HepG2 (cell line): ENCODE measurements around the gene MBLAC1. TPM values are rescaled to one million over a fixed set of nuclear protein-coding genes. Genes with fewer than 3 reads are reported as not detected.

Experiments used
- ARNT ChIP-seq: fragments of 450-650 bp; IDR thresholded peaks from 2 replicates; pipeline ENCODE4 v1.6.1; 2017
- CEBPB ChIP-seq: IDR thresholded peaks from 2 replicates; pipeline ENCODE4 v1.6.1; 2011; ENCODE audit warnings: low read depth, low read length, improper control_type of control experiment, borderline replicate concordance
- CEBPG ChIP-seq: IDR thresholded peaks from 2 replicates; pipeline ENCODE4 v1.6.1; 2016
- ELF3 ChIP-seq: IDR thresholded peaks from 2 replicates; pipeline ENCODE4 v1.6.1; 2016; ENCODE audit warnings: missing genetic modification reagents, missing compliant biosample characterization
- FOXJ3 ChIP-seq: sonication (generic); formaldehyde crosslinking; IDR thresholded peaks from 2 replicates; pipeline ENCODE4 v1.4.0; 2020; ENCODE audit warnings: missing genetic modification reagents, mild to moderate bottlenecking, borderline replicate concordance
- HNRNPK ChIP-seq: fragments of 200-400 bp; formaldehyde crosslinking; IDR thresholded peaks from 2 replicates; pipeline ENCODE4 v1.6.1; 2018; ENCODE audit warnings: low read length, low read depth, moderate library complexity, mild to moderate bottlenecking; ENCODE audit not compliant: poor library complexity, severe bottlenecking
- KMT2A ChIP-seq: sonication (generic); formaldehyde crosslinking; IDR thresholded peaks from 2 replicates; pipeline ENCODE4 v1.4.0; 2020; ENCODE audit warnings: missing genetic modification reagents
- MTA3 ChIP-seq: sonication (generic); formaldehyde crosslinking; IDR thresholded peaks from 2 replicates; pipeline ENCODE4 v1.4.0; 2020; ENCODE audit warnings: missing genetic modification reagents
- PAF1 ChIP-seq: IDR thresholded peaks from 2 replicates; pipeline ENCODE4 v1.6.1; 2016; ENCODE audit warnings: missing genetic modification reagents, missing compliant biosample characterization
- RFXAP ChIP-seq: sonication (generic); formaldehyde crosslinking; IDR thresholded peaks from 2 replicates; pipeline ENCODE4 v1.4.0; 2020; ENCODE audit warnings: missing genetic modification reagents, borderline replicate concordance
- SETDB1 ChIP-seq: sonication (generic); formaldehyde crosslinking; IDR thresholded peaks from 2 replicates; pipeline ENCODE4 v1.5.1; 2020; ENCODE audit warnings: missing genetic modification reagents, mild to moderate bottlenecking, borderline replicate concordance
- TBP ChIP-seq: sonication (generic); formaldehyde crosslinking; IDR thresholded peaks from 2 replicates; pipeline ENCODE4 v1.5.0; 2020; ENCODE audit warnings: missing genetic modification reagents
- THAP11 ChIP-seq: IDR thresholded peaks from 2 replicates; pipeline ENCODE4 v1.6.1; 2016; ENCODE audit warnings: missing biosample characterization, missing genetic modification reagents
- TOE1 ChIP-seq: sonication (generic); formaldehyde crosslinking; IDR thresholded peaks from 2 replicates; pipeline ENCODE4 v1.4.0; 2020; ENCODE audit warnings: mild to moderate bottlenecking, missing genetic modification reagents
- ZNF17 ChIP-seq: sonication (generic); formaldehyde crosslinking; IDR thresholded peaks from 2 replicates; pipeline ENCODE4 v1.5.0; 2020; ENCODE audit warnings: mild to moderate bottlenecking, missing genetic modification reagents
- ZNF326 ChIP-seq: sonication (generic); formaldehyde crosslinking; IDR thresholded peaks from 2 replicates; pipeline ENCODE4 v1.4.0; 2020; ENCODE audit warnings: missing genetic modification reagents, borderline replicate concordance
- ZNF607 ChIP-seq: sonication (generic); formaldehyde crosslinking; IDR thresholded peaks from 2 replicates; pipeline ENCODE4 v1.5.1; 2020; ENCODE audit warnings: missing genetic modification reagents, mild to moderate bottlenecking, borderline replicate concordance
- ZSCAN30 ChIP-seq: sonication (generic); formaldehyde crosslinking; IDR thresholded peaks from 2 replicates; pipeline ENCODE4 v1.5.0; 2020; ENCODE audit warnings: mild to moderate bottlenecking, missing genetic modification reagents
- polyA plus RNA-seq, 8 experiments: library from polyadenylated mRNA; depleted of rRNA in 3 of 8; stranded (reverse) in 7 of 8; unstranded in 1 of 8; fragments of >200 nt; fragmentation: Illumina TruSeq in 4 of 8; extraction: Trizol in 4 of 8; gene quantifications; 2 replicates each; pipeline versions ENCODE4 v1.2.1 to v1.2.3, GENCODE V29; 2011 to 2016; ENCODE audit warnings: low read depth in 4 of 8, missing spikeins in 1 of 8, mixed read lengths in 1 of 8; ENCODE audit not compliant: insufficient read depth in 1 of 8
- total RNA-seq, 5 experiments: library from RNA; depleted of rRNA; stranded (reverse); fragments of >200 nt; fragmentation: Illumina TruSeq; extraction: Trizol; gene quantifications; 2 replicates each; pipeline ENCODE4 v1.2.3, GENCODE V29; 2016; ENCODE audit warnings: low read depth in 1 of 5
- TF ChIP-seq, protein P1 (sequence below): sonication (generic); formaldehyde crosslinking; IDR thresholded peaks from 2 replicates; pipeline ENCODE4 v1.5.1; 2020; ENCODE audit warnings: mild to moderate bottlenecking, missing genetic modification reagents, moderate library complexity
- TF ChIP-seq, protein P2 (sequence below): sonication (generic); formaldehyde crosslinking; IDR thresholded peaks from 2 replicates; pipeline ENCODE4; 2020; ENCODE audit warnings: missing genetic modification reagents, mild to moderate bottlenecking, borderline replicate concordance
- TF ChIP-seq, protein P3 (sequence below): sonication (generic); formaldehyde crosslinking; IDR thresholded peaks from 2 replicates; pipeline ENCODE4 v1.4.0; 2020; ENCODE audit warnings: low read depth, mild to moderate bottlenecking, missing genetic modification reagents
- TF ChIP-seq, protein P4 (sequence below): sonication (generic); formaldehyde crosslinking; IDR thresholded peaks from 2 replicates; pipeline ENCODE4 v1.5.1; 2020; ENCODE audit warnings: missing genetic modification reagents, mild to moderate bottlenecking, borderline replicate concordance
- TF ChIP-seq, protein P5 (sequence below): IDR thresholded peaks from 2 replicates; pipeline ENCODE4 v1.6.1; 2018; ENCODE audit warnings: missing genetic modification reagents

MBLAC1 gene
- total and polyA plus RNA-seq, 2 of the 13 experiments (the other 11 are each of a cell fraction or from before 2014, with no cell fraction given), result 0.79 to 2.1 TPM

DNA sequence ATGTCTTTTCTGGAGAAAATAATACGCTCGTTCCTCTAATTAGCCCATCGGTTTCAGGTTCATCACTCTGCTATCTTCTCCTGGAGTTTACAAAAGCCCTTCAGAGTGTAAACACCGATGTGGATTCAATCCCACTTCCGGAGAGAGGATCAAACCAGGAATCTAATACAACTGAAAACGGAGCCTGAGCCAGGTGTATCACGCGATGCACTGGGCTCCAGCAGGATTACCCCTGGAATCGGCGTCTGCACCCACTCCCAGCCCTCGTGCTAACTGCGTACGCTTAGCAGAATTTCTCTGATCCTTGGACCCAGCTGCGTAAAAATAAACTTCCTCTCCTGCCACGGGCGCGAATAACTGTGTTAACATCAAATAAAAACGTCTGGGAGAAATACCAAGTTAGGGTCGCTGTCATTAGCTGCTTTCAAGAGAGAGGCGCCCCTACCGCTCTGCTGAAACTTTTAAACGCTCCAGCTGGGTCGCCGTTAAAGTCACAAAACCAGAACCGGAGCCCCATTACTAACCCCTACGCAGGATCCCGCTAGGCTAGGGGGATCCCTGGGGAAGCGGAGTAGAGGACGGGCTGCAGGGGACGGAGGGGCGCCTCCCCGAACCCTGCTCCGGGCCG is 45.7 kb upstream of the MBLAC1 start (continued):
- TF ChIP-seq ZNF17 (CRISPR knock-in tag) (peak; percentile 45; the same call in 1 of the 2 replicates), CEBPG (0 out of 2 replicates have a peak, but pooled peaks have one; percentile 8), THAP11 (no peak), ELF3 (CRISPR knock-in tag) (no peak), MTA3 (CRISPR knock-in tag) (no peak), ZNF326 (CRISPR knock-in tag) (no peak), HNRNPK (no peak), RFXAP (CRISPR knock-in tag) (no peak), ZNF607 (CRISPR knock-in tag) (peak; percentile 45; the same call in 1 of the 2 replicates), FOXJ3 (CRISPR knock-in tag) (peak; percentile 43; the same call in 1 of the 2 replicates), PAF1 (CRISPR knock-in tag) (no peak), SETDB1 (CRISPR knock-in tag) (no peak), TOE1 (CRISPR knock-in tag) (no peak), TBP (no peak), CEBPB (no peak), KMT2A (CRISPR knock-in tag) (no peak), ARNT (no peak), ZSCAN30 (no peak; the same call in 1 of the 2 replicates)
- TF ChIP-seq, protein P1, sequence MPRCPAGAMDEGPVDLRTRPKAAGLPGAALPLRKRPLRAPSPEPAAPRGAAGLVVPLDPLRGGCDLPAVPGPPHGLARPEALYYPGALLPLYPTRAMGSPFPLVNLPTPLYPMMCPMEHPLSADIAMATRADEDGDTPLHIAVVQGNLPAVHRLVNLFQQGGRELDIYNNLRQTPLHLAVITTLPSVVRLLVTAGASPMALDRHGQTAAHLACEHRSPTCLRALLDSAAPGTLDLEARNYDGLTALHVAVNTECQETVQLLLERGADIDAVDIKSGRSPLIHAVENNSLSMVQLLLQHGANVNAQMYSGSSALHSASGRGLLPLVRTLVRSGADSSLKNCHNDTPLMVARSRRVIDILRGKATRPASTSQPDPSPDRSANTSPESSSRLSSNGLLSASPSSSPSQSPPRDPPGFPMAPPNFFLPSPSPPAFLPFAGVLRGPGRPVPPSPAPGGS (CRISPR knock-in tag), result no peak
- TF ChIP-seq, protein P2, sequence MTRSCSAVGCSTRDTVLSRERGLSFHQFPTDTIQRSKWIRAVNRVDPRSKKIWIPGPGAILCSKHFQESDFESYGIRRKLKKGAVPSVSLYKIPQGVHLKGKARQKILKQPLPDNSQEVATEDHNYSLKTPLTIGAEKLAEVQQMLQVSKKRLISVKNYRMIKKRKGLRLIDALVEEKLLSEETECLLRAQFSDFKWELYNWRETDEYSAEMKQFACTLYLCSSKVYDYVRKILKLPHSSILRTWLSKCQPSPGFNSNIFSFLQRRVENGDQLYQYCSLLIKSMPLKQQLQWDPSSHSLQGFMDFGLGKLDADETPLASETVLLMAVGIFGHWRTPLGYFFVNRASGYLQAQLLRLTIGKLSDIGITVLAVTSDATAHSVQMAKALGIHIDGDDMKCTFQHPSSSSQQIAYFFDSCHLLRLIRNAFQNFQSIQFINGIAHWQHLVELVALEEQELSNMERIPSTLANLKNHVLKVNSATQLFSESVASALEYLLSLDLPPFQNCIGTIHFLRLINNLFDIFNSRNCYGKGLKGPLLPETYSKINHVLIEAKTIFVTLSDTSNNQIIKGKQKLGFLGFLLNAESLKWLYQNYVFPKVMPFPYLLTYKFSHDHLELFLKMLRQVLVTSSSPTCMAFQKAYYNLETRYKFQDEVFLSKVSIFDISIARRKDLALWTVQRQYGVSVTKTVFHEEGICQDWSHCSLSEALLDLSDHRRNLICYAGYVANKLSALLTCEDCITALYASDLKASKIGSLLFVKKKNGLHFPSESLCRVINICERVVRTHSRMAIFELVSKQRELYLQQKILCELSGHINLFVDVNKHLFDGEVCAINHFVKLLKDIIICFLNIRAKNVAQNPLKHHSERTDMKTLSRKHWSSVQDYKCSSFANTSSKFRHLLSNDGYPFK (CRISPR knock-in tag), result no peak
- TF ChIP-seq, protein P3, sequence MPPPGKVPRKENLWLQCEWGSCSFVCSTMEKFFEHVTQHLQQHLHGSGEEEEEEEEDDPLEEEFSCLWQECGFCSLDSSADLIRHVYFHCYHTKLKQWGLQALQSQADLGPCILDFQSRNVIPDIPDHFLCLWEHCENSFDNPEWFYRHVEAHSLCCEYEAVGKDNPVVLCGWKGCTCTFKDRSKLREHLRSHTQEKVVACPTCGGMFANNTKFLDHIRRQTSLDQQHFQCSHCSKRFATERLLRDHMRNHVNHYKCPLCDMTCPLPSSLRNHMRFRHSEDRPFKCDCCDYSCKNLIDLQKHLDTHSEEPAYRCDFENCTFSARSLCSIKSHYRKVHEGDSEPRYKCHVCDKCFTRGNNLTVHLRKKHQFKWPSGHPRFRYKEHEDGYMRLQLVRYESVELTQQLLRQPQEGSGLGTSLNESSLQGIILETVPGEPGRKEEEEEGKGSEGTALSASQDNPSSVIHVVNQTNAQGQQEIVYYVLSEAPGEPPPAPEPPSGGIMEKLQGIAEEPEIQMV (CRISPR knock-in tag), result no peak
- TF ChIP-seq, protein P4, sequence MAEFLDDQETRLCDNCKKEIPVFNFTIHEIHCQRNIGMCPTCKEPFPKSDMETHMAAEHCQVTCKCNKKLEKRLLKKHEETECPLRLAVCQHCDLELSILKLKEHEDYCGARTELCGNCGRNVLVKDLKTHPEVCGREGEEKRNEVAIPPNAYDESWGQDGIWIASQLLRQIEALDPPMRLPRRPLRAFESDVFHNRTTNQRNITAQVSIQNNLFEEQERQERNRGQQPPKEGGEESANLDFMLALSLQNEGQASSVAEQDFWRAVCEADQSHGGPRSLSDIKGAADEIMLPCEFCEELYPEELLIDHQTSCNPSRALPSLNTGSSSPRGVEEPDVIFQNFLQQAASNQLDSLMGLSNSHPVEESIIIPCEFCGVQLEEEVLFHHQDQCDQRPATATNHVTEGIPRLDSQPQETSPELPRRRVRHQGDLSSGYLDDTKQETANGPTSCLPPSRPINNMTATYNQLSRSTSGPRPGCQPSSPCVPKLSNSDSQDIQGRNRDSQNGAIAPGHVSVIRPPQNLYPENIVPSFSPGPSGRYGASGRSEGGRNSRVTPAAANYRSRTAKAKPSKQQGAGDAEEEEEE (CRISPR knock-in tag), result no peak
- TF ChIP-seq, protein P5, sequence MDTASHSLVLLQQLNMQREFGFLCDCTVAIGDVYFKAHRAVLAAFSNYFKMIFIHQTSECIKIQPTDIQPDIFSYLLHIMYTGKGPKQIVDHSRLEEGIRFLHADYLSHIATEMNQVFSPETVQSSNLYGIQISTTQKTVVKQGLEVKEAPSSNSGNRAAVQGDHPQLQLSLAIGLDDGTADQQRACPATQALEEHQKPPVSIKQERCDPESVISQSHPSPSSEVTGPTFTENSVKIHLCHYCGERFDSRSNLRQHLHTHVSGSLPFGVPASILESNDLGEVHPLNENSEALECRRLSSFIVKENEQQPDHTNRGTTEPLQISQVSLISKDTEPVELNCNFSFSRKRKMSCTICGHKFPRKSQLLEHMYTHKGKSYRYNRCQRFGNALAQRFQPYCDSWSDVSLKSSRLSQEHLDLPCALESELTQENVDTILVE (CRISPR knock-in tag), result no peak
